HG03354 (cell line): ENCODE data around the gene HOXD4.

Source experiments
- ATAC-seq: cut with Tn5 transposase; IDR thresholded peaks from one replicate; pipeline ENCODE4 v1.9.1; 2021; ENCODE audit warnings: mild to moderate bottlenecking; ENCODE audit not compliant: unreplicated experiment, poor library complexity, severe bottlenecking

Gene HOXD4

GRCh38 chr2:176137906-176138305 is 13.4 kb upstream of the HOXD4 start:
- no peak for ATAC-seq

GRCh38 chr2:176138526-176138922 is 12.8 kb upstream of the HOXD4 start:
- no peak for ATAC-seq

- no peak for ATAC-seq
Measured at GRCh38 chr2:176138923-176139660, 12.3 kb upstream of the HOXD4 start.

GRCh38 chr2:176139661-176140512 is 11.5 kb upstream of the HOXD4 start:
- ATAC-seq = peak; percentile 6

- peak; percentile 95 for ATAC-seq
Measured at GRCh38 chr2:176140513-176141317, 10.6 kb upstream of the HOXD4 start.

- ATAC-seq = no peak
Measured at GRCh38 chr2:176142281-176142680, 9.1 kb upstream of the HOXD4 start.

- ATAC-seq = no peak
Measured at GRCh38 chr2:176145085-176145969, 6.0 kb upstream of the HOXD4 start.

- ATAC-seq = no peak
Measured at GRCh38 chr2:176146101-176146500, 5.2 kb upstream of the HOXD4 start.

- ATAC-seq = no peak
Measured at GRCh38 chr2:176146645-176147044, 4.7 kb upstream of the HOXD4 start.

GRCh38 chr2:176147210-176147799 is 4.0 kb upstream of the HOXD4 start:
- no peak for ATAC-seq

GRCh38 chr2:176147800-176148496 is 3.4 kb upstream of the HOXD4 start:
- no peak for ATAC-seq

GRCh38 chr2:176148751-176149421 is 2.5 kb upstream of the HOXD4 start:
- ATAC-seq = no peak

GRCh38 chr2:176149481-176149938 is 1.8 kb upstream of the HOXD4 start:
- no peak for ATAC-seq

- ATAC-seq = no peak
Measured at GRCh38 chr2:176149939-176150583, 1.3 kb upstream of the HOXD4 start.

- no peak for ATAC-seq
Measured at GRCh38 chr2:176150584-176151441, 537 bp upstream of the HOXD4 start.
